Myometrial cell (primary cell): ENCODE results near the gene PCP4. TPM values are rescaled to one million over a fixed set of nuclear protein-coding genes. Genes with fewer than 3 reads are reported as not detected.

Experiments used
- total RNA-seq: library from RNA; depleted of rRNA; stranded (reverse); fragments of >200 nt; gene quantifications from 2 replicates; pipeline ENCODE4 v1.2.3, GENCODE V29; 2015

Gene PCP4
- not detected in 2 replicates for total RNA-seq

GRCh38 chr21:39867198-39867650, at the start of gene PCP4:
Gene PCP4 (plus strand): TSS chr21:39867438. CDS start chr21:39867502, 64 bp downstream.

Other genes with a start within 250 kb of the PCP4 start
- not detected in 2 replicates for gene IGSF5, start 122.3 kb upstream of the PCP4 start, total RNA-seq